Activated CD8-positive, alpha-beta T cell treated with anti-CD3 and anti-CD28 coated beads for 36 hours (primary cell): ENCODE results near the gene FUZ. TPM values are rescaled to one million over a fixed set of nuclear protein-coding genes. Genes with fewer than 3 reads are reported as not detected.

Experiments
- ATAC-seq: fragments of 200-7000 bp; cut with Tn5 transposase; one replicate; pipeline ENCODE4 v1.10.0; 2021; ENCODE audit warnings: mild to moderate bottlenecking, moderate library complexity
- CTCF ChIA-PET: fragments of 350-600 bp; sonication (Branson Sonifier 250); formaldehyde crosslinking; loops from one replicate; lab custom pipeline; 2021; ENCODE audit warnings: antibody characterized with exemption; lab: Charles Lee
- POLR2A ChIA-PET: fragments of 350-600 bp; sonication (Branson Sonifier 250); formaldehyde crosslinking; loops from one replicate; lab custom pipeline; 2021; ENCODE audit warnings: antibody characterized with exemption; lab: Charles Lee
- DNase-seq: peaks from one replicate; pipeline ENCODE4 v3.0.0-alpha.2; 2020
- H3K27ac Mint-ChIP-seq: one replicate; pipeline ENCODE4 v1.8.0; 2021; ENCODE audit warnings: mild to moderate bottlenecking, mixed read lengths
- H3K27me3 Mint-ChIP-seq: one replicate; pipeline ENCODE4 v1.8.0; 2021; ENCODE audit warnings: mixed read lengths
- H3K36me3 Mint-ChIP-seq: one replicate; pipeline ENCODE4 v1.8.0; 2021; ENCODE audit warnings: low read depth, mixed read lengths
- H3K4me1 Mint-ChIP-seq: one replicate; pipeline ENCODE4 v1.8.0; 2021; ENCODE audit warnings: low read depth, mixed read lengths
- H3K4me3 Mint-ChIP-seq: one replicate; pipeline ENCODE4 v1.8.0; 2021; ENCODE audit warnings: mild to moderate bottlenecking, moderate library complexity, mixed read lengths
- H3K9me3 Mint-ChIP-seq: one replicate; pipeline ENCODE4 v1.8.0; 2021; ENCODE audit warnings: mixed read lengths
- intact Hi-C: fragments of 100-400 bp; cut with micrococcal nuclease; formaldehyde crosslinking; loops from one replicate; pipeline ENCODE4 v1.10.0; 2022
- total RNA-seq, 2 experiments: library from RNA; stranded (reverse); gene quantifications; one replicate each; pipeline ENCODE4 v1.2.3, GENCODE V29; 2021
- TF ChIP-seq, protein P1 (sequence below): fragments of 200-600 bp; IDR thresholded peaks from one replicate; pipeline ENCODE4 v1.8.0; 2022; ENCODE audit warnings: antibody characterized with exemption, mild to moderate bottlenecking

Gene FUZ
- total RNA-seq, 2 experiments from 2014 or later, result 23.5 to 24.1 TPM

DNA sequence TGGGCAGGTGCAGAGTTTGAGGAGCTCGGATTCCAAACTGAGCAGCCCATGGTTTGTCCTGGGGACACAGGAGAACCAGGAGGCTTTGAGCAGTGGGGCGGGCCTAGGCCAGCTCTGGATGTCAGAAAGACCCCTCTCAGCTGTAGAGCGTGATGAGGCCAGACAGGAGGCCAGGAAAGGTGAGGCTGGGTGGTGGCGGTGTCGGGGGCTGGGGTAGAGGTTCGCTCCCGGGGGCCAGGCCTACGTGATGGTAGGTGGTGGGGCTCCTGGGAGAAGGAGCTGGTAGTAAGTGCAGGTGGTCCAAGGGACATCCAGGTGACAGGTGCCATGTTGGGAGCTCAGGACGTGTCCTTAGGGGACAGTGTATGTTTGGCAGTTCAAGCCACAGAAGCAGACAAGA, 24.3 kb upstream of the FUZ start:
- TF ChIP-seq, protein P1, sequence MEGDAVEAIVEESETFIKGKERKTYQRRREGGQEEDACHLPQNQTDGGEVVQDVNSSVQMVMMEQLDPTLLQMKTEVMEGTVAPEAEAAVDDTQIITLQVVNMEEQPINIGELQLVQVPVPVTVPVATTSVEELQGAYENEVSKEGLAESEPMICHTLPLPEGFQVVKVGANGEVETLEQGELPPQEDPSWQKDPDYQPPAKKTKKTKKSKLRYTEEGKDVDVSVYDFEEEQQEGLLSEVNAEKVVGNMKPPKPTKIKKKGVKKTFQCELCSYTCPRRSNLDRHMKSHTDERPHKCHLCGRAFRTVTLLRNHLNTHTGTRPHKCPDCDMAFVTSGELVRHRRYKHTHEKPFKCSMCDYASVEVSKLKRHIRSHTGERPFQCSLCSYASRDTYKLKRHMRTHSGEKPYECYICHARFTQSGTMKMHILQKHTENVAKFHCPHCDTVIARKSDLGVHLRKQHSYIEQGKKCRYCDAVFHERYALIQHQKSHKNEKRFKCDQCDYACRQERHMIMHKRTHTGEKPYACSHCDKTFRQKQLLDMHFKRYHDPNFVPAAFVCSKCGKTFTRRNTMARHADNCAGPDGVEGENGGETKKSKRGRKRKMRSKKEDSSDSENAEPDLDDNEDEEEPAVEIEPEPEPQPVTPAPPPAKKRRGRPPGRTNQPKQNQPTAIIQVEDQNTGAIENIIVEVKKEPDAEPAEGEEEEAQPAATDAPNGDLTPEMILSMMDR, result no peak
- CTCF ChIA-PET, result no interaction called here
- H3K4me3 Mint-ChIP-seq, result no peak overlapping the region
- intact Hi-C loops, result no loop called here
- DNase-seq, result no peak
- H3K4me1 Mint-ChIP-seq, result no peaks in the 10 kb centered on the region
- peaks cover 10% of the 10 kb centered on the region for H3K36me3 Mint-ChIP-seq
- H3K27ac Mint-ChIP-seq, result no peak overlapping the region
- no peak for ATAC-seq
- POLR2A ChIA-PET, result no interaction called here
- H3K27me3 Mint-ChIP-seq, result no peaks in the 10 kb centered on the region
- no peaks in the 10 kb centered on the region for H3K9me3 Mint-ChIP-seq

DNA sequence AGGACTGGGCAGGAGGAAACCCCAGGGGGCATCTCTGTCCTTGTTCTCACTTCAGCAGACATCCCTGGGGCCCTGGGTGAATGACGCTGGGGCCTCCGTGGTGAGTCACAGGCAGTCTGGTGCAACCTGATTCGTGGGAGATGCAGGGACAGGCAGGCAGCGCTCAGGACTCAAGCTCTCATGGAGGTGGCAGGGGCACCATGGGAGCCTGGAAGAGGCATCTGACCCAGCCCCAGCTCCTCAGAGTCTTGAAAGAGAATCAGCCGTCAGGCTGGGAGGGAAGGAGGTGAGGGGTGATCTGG, 23.9 kb upstream of the FUZ start:
- no peaks in the 10 kb centered on the region for H3K27me3 Mint-ChIP-seq
- no peaks in the 10 kb centered on the region for H3K4me1 Mint-ChIP-seq
- H3K4me3 Mint-ChIP-seq, result no peak overlapping the region
- H3K36me3 Mint-ChIP-seq, result peaks cover 10% of the 10 kb centered on the region
- intact Hi-C loops, result no loop called here
- H3K27ac Mint-ChIP-seq, result no peak overlapping the region
- POLR2A ChIA-PET, result no interaction called here
- DNase-seq (no peak), ATAC-seq (no peak)
- TF ChIP-seq, protein P1, result no peak
- CTCF ChIA-PET, result no interaction called here
- H3K9me3 Mint-ChIP-seq, result no peaks in the 10 kb centered on the region

DNA sequence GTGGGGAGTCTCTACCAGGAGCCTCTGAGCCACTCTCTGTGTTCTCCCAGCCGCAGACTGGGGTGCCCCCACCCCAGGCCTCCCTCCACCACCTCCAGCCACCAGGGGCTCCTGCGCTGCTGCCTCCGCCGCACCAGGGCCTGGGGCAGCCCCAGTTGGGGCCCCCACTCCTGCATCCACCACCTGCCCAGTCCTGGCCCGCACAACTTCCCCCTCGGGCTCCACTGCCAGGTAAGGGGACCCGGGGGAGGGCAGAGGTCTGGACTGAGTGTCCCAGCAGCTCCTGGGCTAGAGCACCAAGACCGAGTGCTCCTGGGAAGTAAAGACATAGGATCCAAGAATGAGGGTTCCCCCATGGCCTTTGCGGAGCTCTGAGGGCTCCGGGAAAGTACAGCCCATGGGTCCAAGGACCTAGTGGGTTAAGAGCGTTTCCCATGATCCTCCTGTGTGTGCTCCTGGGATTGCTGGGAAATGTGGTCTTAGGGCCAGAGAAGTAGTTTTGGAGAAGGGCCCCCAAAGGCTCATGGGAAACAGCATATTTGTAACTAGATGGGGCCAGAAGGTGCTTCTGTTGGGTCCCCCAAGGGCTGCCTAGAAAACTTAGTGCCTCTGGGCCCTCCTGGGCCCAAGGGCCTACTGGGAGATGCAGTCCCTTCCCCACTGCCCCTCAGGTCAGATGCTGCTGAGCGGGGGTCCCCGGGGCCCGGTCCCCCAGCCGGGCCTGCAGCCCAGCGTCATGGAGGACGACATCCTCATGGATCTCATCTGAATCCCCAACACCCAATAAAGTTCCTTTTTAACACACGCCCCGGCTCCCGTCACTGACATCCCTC, 23.3 kb upstream of the FUZ start:
- intact Hi-C loops, result no loop called here
- TF ChIP-seq, protein P1, result no peak
- DNase-seq (no peak), ATAC-seq (no peak)
- H3K27me3 Mint-ChIP-seq, result no peaks in the 10 kb centered on the region
- ChIA-PET CTCF (no interaction called here), POLR2A (no interaction called here)
- peaks cover 10% of the 10 kb centered on the region for H3K36me3 Mint-ChIP-seq
- H3K4me3 Mint-ChIP-seq, result no peak overlapping the region
- no peaks in the 10 kb centered on the region for H3K9me3 Mint-ChIP-seq
- H3K4me1 Mint-ChIP-seq, result no peaks in the 10 kb centered on the region
- no peak overlapping the region for H3K27ac Mint-ChIP-seq

DNA sequence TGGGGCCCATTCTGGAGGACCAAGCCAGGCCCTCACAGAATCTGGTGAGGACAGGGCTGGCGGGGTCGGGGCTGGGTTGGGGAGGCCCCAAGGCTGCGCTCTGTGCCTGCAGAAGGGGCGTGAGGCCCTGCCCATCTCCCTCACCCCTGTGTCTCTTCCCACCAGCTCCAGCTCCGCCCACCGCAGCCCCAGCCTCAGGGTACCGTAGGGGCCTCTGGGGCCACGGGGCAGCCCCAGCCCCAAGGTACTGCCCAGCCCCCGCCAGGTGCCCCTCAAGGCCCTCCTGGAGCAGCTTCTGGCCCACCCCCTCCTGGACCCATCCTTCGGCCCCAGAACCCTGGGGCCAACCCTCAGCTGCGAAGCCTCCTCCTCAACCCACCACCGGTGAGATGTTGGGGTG, 22.5 kb upstream of the FUZ start:
- ChIA-PET CTCF (no interaction called here), POLR2A (interaction anchor here (1.2 kb wide), 1 partner anchor 9 kb away, joined by 3 read pairs; no protein-coding TSS in a partner anchor)
- TF ChIP-seq, protein P1, result no peak
- intact Hi-C loops, result no loop called here
- Mint-ChIP-seq H3K4me3 (no peak overlapping the region), H3K4me1 (no peaks in the 10 kb centered on the region), H3K9me3 (no peaks in the 10 kb centered on the region), H3K27me3 (no peaks in the 10 kb centered on the region), H3K36me3 (peaks cover 10% of the 10 kb centered on the region), H3K27ac (no peak overlapping the region)
- DNase-seq, result no peak
- no peak for ATAC-seq

DNA sequence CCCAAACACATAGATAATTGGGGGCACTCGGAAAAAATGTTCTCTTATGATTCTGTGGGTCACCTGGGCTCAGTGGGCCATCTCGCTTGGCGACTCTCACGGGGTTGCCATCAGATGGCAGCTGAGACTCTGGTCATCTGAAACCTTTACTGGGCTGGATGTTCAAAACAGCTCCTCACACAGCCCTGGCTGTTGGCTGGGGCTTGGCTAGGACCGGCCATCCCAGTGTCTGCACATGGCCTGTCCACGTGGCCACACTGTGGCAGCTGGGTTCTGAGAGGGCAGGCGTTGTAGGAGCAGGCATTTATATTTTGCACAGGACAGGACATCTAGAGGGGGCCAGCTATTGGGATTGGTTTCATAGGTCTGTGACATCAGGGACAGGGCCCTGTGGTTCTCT, 20.5 kb upstream of the FUZ start:
- no peak for ATAC-seq
- Mint-ChIP-seq H3K27ac (no peak overlapping the region), H3K4me3 (no peak overlapping the region), H3K4me1 (no peaks in the 10 kb centered on the region), H3K27me3 (no peaks in the 10 kb centered on the region), H3K36me3 (peaks cover 10% of the 10 kb centered on the region), H3K9me3 (no peaks in the 10 kb centered on the region)
- POLR2A ChIA-PET, result no interaction called here
- DNase-seq, result no peak
- TF ChIP-seq, protein P1, result no peak
- intact Hi-C loops, result no loop called here
- CTCF ChIA-PET, result no interaction called here
